Erythroblast (primary cell): ENCODE data around the gene RAB1A.
"Not testable (repeated sequence)": the region's sequence is repeated elsewhere in the genome, so short reads cannot be mapped to it uniquely, and the experiment has no call there.

ENCODE experiments used
- DNase-seq, 2 experiments: peaks; one replicate each; lab custom pipeline; 2025; lab: John Stamatoyannopoulos, UW
- GATA1 ChIP-seq: IDR thresholded peaks from 2 replicates; pipeline ENCODE4 v1.6.1; 2011; ENCODE audit warnings: low read depth, mild to moderate bottlenecking, control low read depth, low read length, moderate library complexity
- POLR2A ChIP-seq: IDR thresholded peaks from 2 replicates; pipeline ENCODE4 v1.6.1; 2011; ENCODE audit warnings: mild to moderate bottlenecking, low read length

Gene RAB1A

GRCh38 chr2:65158557-65158956 lies 28.7 kb upstream of the RAB1A start:
- no peak for TF ChIP-seq POLR2A
- TF ChIP-seq GATA1, result no peak
- no peak for DNase-seq

GRCh38 chr2:65157856-65158255 lies 27.9 kb upstream of the RAB1A start:
- DNase-seq, result not testable (repeated sequence)

GRCh38 chr2:65156041-65156440 lies 26.1 kb upstream of the RAB1A start:
- DNase-seq, result no peak
- no peak for TF ChIP-seq POLR2A
- TF ChIP-seq GATA1, result no peak

- no peak for TF ChIP-seq GATA1
- TF ChIP-seq POLR2A, result no peak
- DNase-seq, result no peak
Observed at GRCh38 chr2:65153515-65153914, 23.6 kb upstream of the RAB1A start.

- no peak for TF ChIP-seq POLR2A
- TF ChIP-seq GATA1, result no peak
- DNase-seq, result no peak
Observed at GRCh38 chr2:65146078-65146477, 16.2 kb upstream of the RAB1A start.

GRCh38 chr2:65144571-65144970 lies 14.7 kb upstream of the RAB1A start:
- no peak for TF ChIP-seq POLR2A
- TF ChIP-seq GATA1, result no peak
- no peak for DNase-seq

GRCh38 chr2:65142515-65142914 lies 12.6 kb upstream of the RAB1A start:
- DNase-seq, result peak in 1 of 2 experiments; percentile 17

GRCh38 chr2:65137197-65137775 lies 7.4 kb upstream of the RAB1A start:
- TF ChIP-seq GATA1, result no peak
- no peak for TF ChIP-seq POLR2A
- DNase-seq, result no peak

More at GRCh38 chr2:65142515-65142914, 12.6 kb upstream of the RAB1A start:
- TF ChIP-seq GATA1 (no peak), POLR2A (no peak)

- TF ChIP-seq GATA1, result no peak
Observed at GRCh38 chr2:65136253-65136652, 6.3 kb upstream of the RAB1A start.

GRCh38 chr2:65134158-65134557 lies 4.3 kb upstream of the RAB1A start:
- TF ChIP-seq GATA1 (no peak), POLR2A (no peak)
- no peak for DNase-seq

More at GRCh38 chr2:65136253-65136652, 6.3 kb upstream of the RAB1A start:
- no peak for DNase-seq

GRCh38 chr2:65133626-65134025 lies 3.7 kb upstream of the RAB1A start:
- TF ChIP-seq GATA1 (no peak), POLR2A (no peak)
- DNase-seq, result no peak

GRCh38 chr2:65132930-65133329 lies 3.0 kb upstream of the RAB1A start:
- DNase-seq, result not testable (repeated sequence)

GRCh38 chr2:65130664-65131175 lies 814 bp upstream of the RAB1A start:
- DNase-seq, result no peak
- TF ChIP-seq POLR2A (no peak), GATA1 (no peak)

GRCh38 chr2:65129286-65129825 lies 550 bp downstream of the RAB1A start:
- peak; percentile 75 to 85 for DNase-seq
- TF ChIP-seq GATA1, result no peak
- no peak for TF ChIP-seq POLR2A
